Common myeloid progenitor, CD34-positive (primary cell): Measurements from ENCODE around the gene MGMT.

Experiments used
- CTCF ChIA-PET: fragments of 350-600 bp; sonication (Branson Sonifier 250); formaldehyde crosslinking; loops from one replicate; lab custom pipeline; 2021; ENCODE audit warnings: antibody characterized with exemption; lab: Charles Lee
- POLR2A ChIA-PET: fragments of 350-600 bp; sonication (Branson Sonifier 250); formaldehyde crosslinking; loops from one replicate; lab custom pipeline; 2021; ENCODE audit warnings: antibody characterized with exemption; lab: Charles Lee
- DNase-seq, 3 donors: peaks; one replicate each; pipeline versions ENCODE4 v3.0.0 to v3.0.0-alpha.2; 2013
- H3K27ac ChIP-seq, 2 experiments: 1 replicate in 1 of 2; 2 replicates in 1 of 2; pipeline ENCODE4 v1.7.0; 2013; ENCODE audit warnings: inconsistent platforms in 2 of 2, low read length in 2 of 2, mild to moderate bottlenecking in 2 of 2, low read depth in 1 of 2, moderate library complexity in 1 of 2; ENCODE audit not compliant: severe bottlenecking in 2 of 2, insufficient read depth in 1 of 2, poor library complexity in 1 of 2
- H3K27me3 ChIP-seq, 5 experiments: replicated peaks in 2 of 5; 1 replicate in 3 of 5; 2 replicates in 2 of 5; pipeline versions ENCODE4 v1.6.1 to v1.7.0; 2013; ENCODE audit warnings: low read length in 4 of 5, mild to moderate bottlenecking in 2 of 5, moderate library complexity in 2 of 5, inconsistent platforms in 1 of 5; ENCODE audit not compliant: insufficient read depth in 5 of 5, control insufficient read depth in 4 of 5
- H3K36me3 ChIP-seq, 4 experiments: 1 replicate in 2 of 4; 2 replicates in 2 of 4; pipeline versions ENCODE4 v1.6.1 to v1.7.0; 2013; ENCODE audit warnings: low read length in 3 of 4, control low read depth in 1 of 4, mild to moderate bottlenecking in 1 of 4; ENCODE audit not compliant: control insufficient read depth in 4 of 4, insufficient read depth in 4 of 4
- H3K4me1 ChIP-seq, 4 experiments: 1 replicate in 3 of 4; 2 replicates in 1 of 4; pipeline versions ENCODE4 v1.6.1 to v1.7.1; 2013; ENCODE audit warnings: low read length in 3 of 4, mild to moderate bottlenecking in 3 of 4, control low read depth in 1 of 4, inconsistent platforms in 1 of 4, moderate library complexity in 1 of 4; ENCODE audit not compliant: control insufficient read depth in 4 of 4, insufficient read depth in 4 of 4; ENCODE audit errors: control extremely low read depth in 1 of 4
- H3K4me3 ChIP-seq, 7 experiments: 1 replicate in 4 of 7; 2 replicates in 3 of 7; pipeline versions ENCODE4 v1.5.1 to v1.7.0; 2013; ENCODE audit warnings: mild to moderate bottlenecking in 7 of 7, low read length in 6 of 7, moderate library complexity in 6 of 7, inconsistent platforms in 2 of 7, low read depth in 2 of 7, control low read depth in 1 of 7; ENCODE audit not compliant: insufficient read depth in 4 of 7, control insufficient read depth in 1 of 7; ENCODE audit errors: extremely low read depth in 1 of 7
- H3K9me3 ChIP-seq, 5 experiments: 1 replicate in 4 of 5; 2 replicates in 1 of 5; pipeline versions ENCODE4 v1.6.1 to v1.7.1; 2013; ENCODE audit warnings: low read length in 4 of 5, mild to moderate bottlenecking in 2 of 5, inconsistent platforms in 1 of 5, low read depth in 1 of 5, moderate library complexity in 1 of 5; ENCODE audit not compliant: control insufficient read depth in 4 of 5, insufficient read depth in 2 of 5; ENCODE audit errors: control extremely low read depth in 1 of 5
- WGBS: methylation state at CpG from one replicate; pipeline ENCODE4 v1.1.5; 2013; ENCODE audit not compliant: insufficient coverage; 5-methylcytosine and 5-hydroxymethylcytosine counted together

Gene MGMT

DNA sequence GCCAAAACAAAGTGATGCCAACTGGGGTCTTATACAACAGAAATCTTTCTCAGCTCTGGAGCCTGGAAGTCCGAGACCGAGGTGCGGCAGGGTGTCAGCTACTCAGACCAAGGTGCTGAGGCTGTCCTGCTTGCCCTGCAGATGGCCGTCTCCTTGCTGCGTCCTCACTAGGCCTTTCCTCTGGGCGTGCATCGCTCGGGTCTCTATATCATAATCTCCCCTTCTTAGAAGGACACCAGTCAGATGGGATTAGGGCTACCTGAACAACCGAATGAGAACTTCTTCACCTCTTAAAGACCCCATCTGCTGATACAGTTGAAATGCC is 252.3 kb downstream of the MGMT start:
- WGBS, result 97% methylated on average over 8 of the region's 9 CpGs
- H3K4me1 ChIP-seq, result peaks cover 0 to 5% (median 2%) of the 10 kb centered on the region in 4 experiments
- H3K27me3 ChIP-seq, result no peaks in the 10 kb centered on the region
- H3K27ac ChIP-seq, result no peak overlapping the region
- no peak overlapping the region for H3K4me3 ChIP-seq
- POLR2A ChIA-PET, result no interaction called here
- H3K36me3 ChIP-seq, result peaks cover 0 to 8% (median 0%) of the 10 kb centered on the region in 4 experiments
- CTCF ChIA-PET, result no interaction called here
- H3K9me3 ChIP-seq, result peaks cover 0 to 18% (median 4%) of the 10 kb centered on the region in 5 experiments
- no peak for DNase-seq

DNA sequence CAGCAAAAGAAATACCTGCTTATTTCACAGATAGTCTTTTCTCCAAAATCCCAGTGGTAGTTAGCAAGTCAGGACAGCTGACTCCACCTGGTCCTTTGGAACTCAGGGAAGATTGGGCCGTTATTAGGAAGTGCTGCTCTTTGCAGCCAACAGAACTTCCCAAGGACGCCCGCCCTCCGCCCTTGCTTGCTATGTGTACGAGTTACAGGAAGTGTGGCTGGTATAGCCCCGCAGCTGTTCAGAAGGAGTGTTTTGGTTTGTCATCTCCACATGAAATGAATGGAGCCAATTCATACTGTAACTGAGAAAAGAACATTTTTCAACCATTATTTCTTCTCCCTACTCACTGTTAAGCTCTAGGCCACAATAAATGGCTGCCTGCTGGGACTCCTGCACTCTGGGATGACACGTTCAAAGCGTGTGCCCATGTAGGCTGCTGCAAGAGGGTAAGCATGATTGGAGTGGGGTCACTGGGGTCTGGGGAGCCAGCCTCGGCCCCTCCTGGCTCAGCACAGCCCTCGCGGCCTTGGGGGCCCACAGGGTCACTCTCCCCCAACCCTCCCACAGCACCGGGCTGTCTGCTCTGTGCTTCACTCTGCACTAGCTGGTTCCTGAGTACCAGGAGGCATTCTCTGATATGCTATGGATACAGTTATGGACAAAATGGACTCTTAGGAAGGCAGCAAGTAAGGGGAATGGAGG is 253.0 kb downstream of the MGMT start:
- 93% methylated on average over 7 of the region's 12 CpGs for WGBS
- no peak for DNase-seq
- POLR2A ChIA-PET, result no interaction called here

DNA sequence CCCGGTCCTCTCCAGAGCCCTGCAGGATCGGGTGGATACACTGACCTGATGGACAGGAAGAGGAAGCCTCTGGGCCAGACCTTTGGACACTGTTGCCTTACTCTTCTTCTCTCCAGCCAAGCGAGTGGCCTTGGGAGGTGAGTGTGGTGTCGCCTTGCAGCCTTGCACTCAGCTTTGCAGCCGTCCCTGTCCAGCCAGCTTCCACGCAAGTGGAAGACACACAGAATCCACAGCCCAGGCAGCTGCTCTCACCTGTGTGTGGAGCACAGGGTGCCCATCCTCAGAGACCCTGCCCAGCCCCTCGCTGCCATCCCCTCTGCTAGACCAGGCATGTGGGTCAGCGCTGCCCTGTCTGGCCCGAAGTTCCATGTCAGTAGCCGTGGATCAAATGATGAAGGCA is 258.0 kb downstream of the MGMT start:
- H3K4me3 ChIP-seq, result no peak overlapping the region
- 97% methylated on average over 6 of the region's 10 CpGs for WGBS

More for the DNA sequence above, 253.0 kb downstream of the MGMT start:
- Histone ChIP-seq H3K4me3 (no peak overlapping the region), H3K27me3 (no peaks in the 10 kb centered on the region), H3K9me3 (peaks cover 0 to 22% (median 4%) of the 10 kb centered on the region in 5 experiments), H3K4me1 (peaks cover 0 to 5% (median 2%) of the 10 kb centered on the region in 4 experiments), H3K27ac (no peak overlapping the region), H3K36me3 (peaks cover 0 to 11% (median 0%) of the 10 kb centered on the region in 4 experiments)
- CTCF ChIA-PET, result no interaction called here

DNA sequence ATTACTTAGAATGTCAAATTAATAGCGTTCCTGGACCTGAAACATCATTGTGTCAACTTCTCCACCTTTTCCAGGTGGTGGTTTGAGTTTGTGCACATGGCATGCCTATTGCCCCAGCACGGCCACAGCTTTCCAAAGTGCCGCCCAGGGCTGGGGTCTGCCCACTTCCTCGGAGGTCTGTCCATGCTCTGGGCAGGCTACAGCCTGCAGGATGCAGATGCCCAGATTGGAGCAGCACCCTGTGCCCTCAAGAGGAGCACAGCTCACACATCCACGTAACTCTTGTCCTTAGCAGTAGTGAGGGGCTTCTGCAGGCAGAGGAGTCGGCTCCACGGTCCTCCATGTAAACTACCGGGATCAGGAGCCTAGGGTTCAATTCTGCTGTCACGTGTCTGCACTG is 258.4 kb downstream of the MGMT start:
- 99% methylated on average over 9 of the region's 9 CpGs for whole genome bisulfite sequencing
- Histone ChIP-seq H3K27ac (no peak overlapping the region), H3K4me1 (no peaks in the 10 kb centered on the region), H3K36me3 (peaks cover 0 to 18% (median 3%) of the 10 kb centered on the region in 4 experiments), H3K27me3 (no peaks in the 10 kb centered on the region), H3K9me3 (peaks cover 0 to 36% (median 11%) of the 10 kb centered on the region in 5 experiments), H3K4me3 (no peak overlapping the region)
- POLR2A ChIA-PET, result no interaction called here
- CTCF ChIA-PET, result no interaction called here
- DNase-seq, result no peak

More for the DNA sequence above, 258.0 kb downstream of the MGMT start:
- Histone ChIP-seq H3K4me1 (peaks cover 0 to 2% (median 0%) of the 10 kb centered on the region in 4 experiments), H3K27ac (no peak overlapping the region), H3K27me3 (no peaks in the 10 kb centered on the region), H3K36me3 (peaks cover 0 to 21% (median 3%) of the 10 kb centered on the region in 4 experiments), H3K9me3 (peaks cover 0 to 41% (median 11%) of the 10 kb centered on the region in 5 experiments)
- POLR2A ChIA-PET, result no interaction called here
- no peak for DNase-seq
- CTCF ChIA-PET, result no interaction called here

DNA sequence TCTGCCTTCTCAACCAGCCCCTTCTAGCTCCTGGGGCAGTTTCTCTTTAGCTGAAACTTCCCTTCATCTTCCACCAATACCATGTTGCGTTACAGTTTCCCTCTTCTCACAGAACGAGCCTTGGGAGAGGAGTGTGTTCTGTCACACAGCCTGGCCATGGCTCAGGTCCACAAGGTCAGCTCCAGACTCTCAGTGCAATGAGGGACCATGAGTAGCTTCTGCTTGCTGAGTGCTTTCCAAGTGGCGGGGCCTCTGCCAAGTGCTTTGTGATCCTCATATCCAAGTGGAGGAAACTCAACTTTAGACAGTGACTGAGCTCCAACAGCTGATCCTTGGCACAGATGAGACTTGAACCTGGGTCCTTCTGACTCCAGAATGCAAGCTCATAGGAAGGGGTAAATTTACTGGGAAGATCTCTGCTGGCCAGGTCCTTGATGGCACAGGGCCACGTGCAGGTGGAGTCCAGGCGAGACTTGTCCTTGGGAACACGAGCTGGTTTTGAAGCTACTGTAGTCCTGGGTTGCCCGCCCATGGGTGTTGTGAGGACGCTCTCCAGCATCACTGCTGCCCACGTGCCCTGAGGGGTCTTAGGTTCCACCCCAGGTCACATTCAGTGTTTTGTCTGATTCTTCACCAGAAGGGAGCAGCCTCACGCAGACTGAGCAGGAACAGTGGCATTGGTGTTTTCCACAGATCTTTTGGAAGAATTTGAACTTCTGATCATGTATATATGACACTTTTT is 259.0 kb downstream of the MGMT start:
- Histone ChIP-seq H3K4me3 (no peak overlapping the region), H3K27me3 (no peaks in the 10 kb centered on the region), H3K4me1 (no peaks in the 10 kb centered on the region), H3K9me3 (peaks cover 0 to 33% (median 11%) of the 10 kb centered on the region in 5 experiments), H3K27ac (no peak overlapping the region), H3K36me3 (peaks cover 0 to 15% (median 3%) of the 10 kb centered on the region in 4 experiments)
- no peak for DNase-seq
- 98% methylated on average over 10 of the region's 10 CpGs for WGBS
- ChIA-PET CTCF (no interaction called here), POLR2A (no interaction called here)

DNA sequence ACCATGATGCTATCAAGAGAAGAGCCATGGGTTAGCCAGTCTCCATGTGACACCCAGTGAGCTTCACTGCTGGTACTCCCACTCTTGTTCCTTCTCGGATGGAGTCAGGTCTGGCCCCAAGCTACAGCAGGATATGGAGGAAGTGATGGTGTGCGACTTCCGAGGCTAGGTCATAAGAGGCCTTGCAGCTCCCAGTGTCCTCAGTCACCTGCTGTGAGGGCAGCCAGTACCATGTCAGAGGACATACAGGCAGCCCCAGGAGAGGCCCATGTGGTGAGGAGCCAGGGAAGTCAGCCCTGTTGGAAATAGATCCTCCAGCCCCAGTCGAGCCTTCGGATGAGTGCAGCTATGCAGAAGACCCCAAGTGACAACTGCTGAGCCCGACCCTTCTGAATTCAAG is 260.0 kb downstream of the MGMT start:
- WGBS, result 88% methylated on average over 6 of the region's 6 CpGs
- POLR2A ChIA-PET, result no interaction called here

DNA sequence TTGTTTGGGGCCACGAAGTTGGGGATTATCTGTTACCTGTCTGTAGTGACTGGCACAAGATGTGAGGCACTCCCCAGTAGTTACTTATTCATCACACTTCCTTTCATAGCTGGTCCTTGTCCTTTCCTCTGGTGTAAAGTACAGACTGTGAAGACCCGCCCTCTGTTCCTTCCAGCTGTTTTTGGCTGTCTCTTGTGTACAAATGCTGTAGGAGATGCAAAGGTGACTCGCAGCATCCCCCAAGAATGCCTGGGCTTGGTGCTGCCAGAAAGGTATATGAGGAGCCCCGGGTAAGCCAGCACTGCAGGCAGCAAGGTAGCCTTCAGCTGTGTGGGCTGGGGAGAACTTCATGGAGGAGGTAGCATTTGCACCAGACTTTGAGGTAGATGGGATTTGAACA is 260.5 kb downstream of the MGMT start:
- ChIA-PET CTCF (no interaction called here), POLR2A (no interaction called here)
- H3K9me3 ChIP-seq, result peaks cover 0 to 30% (median 9%) of the 10 kb centered on the region in 5 experiments
- no peak overlapping the region for H3K4me3 ChIP-seq
- no peaks in the 10 kb centered on the region for H3K27me3 ChIP-seq
- H3K27ac ChIP-seq, result no peak overlapping the region
- WGBS, result 96% methylated on average over 3 of the region's 4 CpGs
- H3K4me1 ChIP-seq, result no peaks in the 10 kb centered on the region
- no peak for DNase-seq
- peaks cover 0 to 13% (median 3%) of the 10 kb centered on the region in 4 experiments for H3K36me3 ChIP-seq

More for the DNA sequence above, 260.0 kb downstream of the MGMT start:
- H3K4me1 ChIP-seq, result no peaks in the 10 kb centered on the region
- peaks cover 0 to 33% (median 11%) of the 10 kb centered on the region in 5 experiments for H3K9me3 ChIP-seq
- H3K36me3 ChIP-seq, result peaks cover 0 to 13% (median 3%) of the 10 kb centered on the region in 4 experiments
- CTCF ChIA-PET, result no interaction called here
- H3K4me3 ChIP-seq, result no peak overlapping the region
- H3K27ac ChIP-seq, result no peak overlapping the region
- DNase-seq, result no peak
- no peaks in the 10 kb centered on the region for H3K27me3 ChIP-seq
